ENCODE measurements around the gene SENP5.

Gene SENP5

DNA sequence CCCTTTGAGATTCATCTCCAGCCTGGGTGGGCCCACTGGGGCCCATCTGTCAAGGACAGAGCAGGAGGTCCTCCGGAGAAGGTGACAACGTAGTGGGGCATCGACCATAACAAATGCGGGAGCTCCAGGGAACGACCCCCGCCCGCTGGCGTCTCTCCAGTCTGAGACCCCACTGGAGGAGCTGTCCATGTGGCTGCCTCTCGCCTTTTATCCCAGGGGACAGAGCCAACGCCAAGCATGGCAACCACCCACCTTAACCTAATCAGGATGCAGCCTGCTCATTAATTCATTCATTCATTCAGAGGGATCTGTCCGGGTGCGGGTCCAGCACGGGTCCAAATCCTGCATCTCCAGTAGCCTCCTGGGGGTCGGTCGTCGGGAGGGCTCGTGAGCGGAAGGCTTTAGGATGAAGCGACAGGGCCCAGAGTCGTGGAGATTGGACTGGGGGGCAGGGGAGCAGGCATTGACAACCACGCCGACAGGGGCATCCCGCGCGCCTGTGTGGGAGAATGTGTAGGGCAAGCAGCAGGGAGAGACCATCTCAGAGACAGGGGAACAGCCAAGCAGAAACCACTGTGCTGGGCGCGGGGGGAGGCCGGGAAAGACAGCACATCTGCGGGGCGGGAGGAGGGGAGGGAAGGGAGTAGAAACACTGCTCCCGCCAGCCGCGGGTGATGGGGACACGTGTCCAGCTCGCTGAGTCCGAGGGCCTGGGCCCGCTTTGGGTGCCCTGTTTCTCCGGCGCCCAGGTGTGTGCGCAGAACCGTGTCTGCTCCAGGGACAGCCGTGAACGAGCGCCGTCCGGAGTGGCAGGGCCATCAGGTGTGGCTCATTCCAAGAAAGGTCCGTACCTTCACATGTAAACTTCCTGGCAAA, 99.0 kb downstream of the SENP5 start:
- FAIRE-seq (no peak), DNase-seq (ENCODE audit: insufficient read length, low spot score) (no peak)

DNA sequence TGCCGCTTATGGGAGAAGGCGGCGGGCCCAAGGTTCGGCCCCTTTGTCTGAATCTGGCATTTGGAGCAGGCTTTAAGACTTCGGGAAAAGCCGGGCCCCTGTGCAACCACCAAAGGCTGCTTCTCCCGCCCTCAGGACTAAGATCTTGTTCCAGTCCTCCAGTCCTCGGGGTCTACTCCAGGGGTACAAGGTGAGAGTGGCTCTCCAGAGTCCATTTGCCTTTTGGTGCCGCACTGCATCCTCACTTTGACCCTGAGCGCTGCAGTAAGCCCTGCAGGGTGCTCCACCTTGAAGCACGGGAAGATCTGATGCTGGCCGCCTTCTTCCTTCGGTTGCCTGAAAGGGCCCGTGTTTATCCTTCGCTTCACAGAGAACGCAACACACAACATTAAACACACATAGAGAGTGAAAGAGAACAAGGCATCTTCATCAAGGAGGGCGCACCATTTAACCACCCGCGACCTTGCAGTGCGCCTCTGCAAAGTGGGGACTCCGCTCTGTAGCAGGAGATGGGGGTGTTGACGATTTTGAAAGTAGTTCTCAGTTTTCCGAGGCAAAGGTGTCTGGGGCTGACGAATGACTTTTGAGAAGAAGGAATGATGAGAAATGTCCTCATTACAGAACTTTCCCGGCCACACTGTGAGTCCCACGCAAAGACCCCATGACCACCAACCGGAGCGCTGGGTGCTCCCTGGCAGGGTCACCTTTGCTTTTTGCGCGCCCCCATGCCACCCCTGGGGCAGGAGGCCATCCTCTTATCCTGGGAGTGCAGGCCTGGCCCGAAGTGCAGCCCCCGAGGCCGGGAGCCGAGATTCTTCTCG, 99.9 kb downstream of the SENP5 start:
- no peak for FAIRE-seq
- DNase-seq (ENCODE audit: insufficient read length, low spot score), result no peak

DNA sequence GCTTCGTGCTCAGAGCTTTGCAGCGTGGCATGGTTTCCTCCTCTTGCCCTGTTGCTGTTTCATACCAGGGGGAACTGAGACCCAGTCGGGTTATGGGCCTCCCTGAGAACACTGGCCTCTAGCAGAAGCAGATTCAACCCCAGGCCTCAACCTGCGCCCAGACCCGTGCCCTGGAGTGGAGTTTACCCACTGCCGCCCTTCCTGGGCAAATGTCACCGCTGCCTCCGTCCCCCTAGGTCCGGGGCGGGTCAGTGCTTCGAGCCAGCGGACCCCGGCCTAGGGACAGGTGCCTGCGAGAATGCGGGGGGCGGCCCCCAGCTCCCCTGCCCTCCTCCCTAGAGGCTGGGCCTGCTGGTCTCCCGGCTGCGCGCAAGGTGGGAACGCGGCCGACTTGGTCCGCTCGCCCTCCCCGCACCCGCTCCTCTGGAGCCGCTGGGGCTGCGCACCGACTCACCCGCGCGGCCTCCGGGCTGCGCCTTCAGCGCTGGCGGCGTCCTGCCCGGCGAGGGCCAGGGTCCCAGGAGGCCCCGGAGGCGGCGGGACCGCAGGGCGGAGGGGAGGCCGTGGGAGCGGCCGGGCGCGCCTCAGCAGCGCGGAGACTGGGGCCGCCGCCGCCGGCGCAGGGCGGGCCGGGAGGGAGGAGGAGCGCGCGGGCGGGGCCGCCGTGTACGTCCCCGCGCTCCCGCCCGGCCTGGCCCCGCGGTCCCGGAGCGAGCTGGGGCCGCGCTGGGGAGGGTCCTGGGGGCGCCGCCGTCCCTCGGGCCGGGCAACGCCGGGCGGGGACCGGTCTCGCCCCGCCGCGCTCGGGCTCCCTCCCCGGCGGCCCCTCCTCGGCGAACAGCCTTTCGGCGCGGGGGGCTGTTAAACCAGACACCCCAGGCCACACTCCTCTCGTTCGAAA, 100.8 kb downstream of the SENP5 start, which contains the start of gene PIGZ:
TSS of gene PIGZ (minus strand) at position 601 of the 901 bp plus-strand sequence. CDS start 16,802 bp downstream, outside the sequence.
- peak; percentile 72 for DNase-seq (ENCODE audit: insufficient read length, low spot score)
- FAIRE-seq, result no peak

DNA sequence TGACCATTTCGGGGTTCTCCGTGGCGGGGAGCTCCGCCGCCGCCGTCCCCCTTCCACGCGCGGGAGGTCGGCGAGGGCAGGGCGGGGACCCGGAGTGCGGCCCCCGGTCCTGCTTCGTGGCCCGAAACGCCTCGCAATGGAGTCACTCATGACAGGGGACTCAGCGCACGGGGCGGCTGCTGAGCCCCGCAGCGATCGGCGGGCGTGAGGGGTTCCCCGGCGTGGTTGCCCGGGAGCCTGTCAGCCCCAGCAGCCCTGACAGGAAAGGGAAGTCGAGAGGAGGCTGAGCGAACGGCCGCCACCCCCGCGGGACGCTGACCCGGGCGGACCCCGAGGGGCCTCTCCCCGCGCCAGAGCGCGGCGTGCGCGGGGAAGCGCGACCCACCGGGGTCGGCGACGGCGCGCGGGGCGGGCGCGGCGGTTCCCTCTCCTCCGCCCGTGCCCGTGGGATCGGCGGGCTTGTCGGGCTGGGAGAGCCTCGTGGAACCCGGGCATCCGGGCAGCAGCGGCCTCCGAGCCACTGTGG, 101.5 kb downstream of the SENP5 start:
- DNase-seq (ENCODE audit: insufficient read length, low spot score) (peak; percentile 79), FAIRE-seq (no peak)

DNA sequence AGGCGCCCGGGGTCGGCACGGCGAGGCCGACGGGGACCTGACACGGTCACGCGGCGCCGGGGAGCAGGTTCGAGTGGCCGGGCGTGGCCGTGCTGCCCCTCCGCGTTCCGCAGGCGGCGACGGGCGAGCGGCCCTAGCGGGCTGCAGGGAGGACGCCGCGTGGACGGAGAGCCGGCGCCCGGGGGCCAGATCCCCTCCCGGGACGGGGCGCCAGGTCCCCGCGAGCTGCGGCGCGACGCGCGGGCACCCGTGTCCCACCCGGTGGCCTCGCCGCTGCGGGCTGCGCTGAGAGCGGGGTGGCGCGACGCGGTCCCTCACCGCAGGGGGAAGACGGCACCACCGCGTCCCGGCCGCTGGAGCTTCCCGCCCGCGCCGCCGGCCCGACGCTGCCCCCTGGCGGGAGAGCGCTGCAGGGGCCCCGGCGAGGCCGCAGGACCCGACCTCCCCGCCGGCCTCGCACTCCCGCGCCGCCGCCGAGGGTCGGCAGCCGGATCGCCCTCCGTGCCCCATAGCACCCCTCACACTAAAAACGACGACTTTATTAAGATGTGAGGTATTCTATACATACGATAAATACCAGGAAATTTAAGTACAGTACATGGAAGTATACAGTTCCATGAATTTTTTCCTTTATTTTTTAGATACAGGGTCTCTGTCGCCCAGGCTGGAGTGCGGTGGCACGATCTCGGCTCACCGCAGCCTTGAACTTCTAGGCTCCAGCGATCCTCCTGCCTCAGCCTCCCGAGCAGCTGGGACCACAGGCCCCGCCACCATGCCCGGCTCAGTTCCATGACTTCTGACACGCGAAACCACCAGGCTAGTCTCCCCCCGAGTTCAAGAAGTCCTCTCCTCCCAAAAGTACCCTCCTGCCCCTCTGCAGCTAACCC, 102.2 kb downstream of the SENP5 start:
- DNase-seq (ENCODE audit: insufficient read length, low spot score) (peak; percentile 93), FAIRE-seq (peak; percentile 54)

DNA sequence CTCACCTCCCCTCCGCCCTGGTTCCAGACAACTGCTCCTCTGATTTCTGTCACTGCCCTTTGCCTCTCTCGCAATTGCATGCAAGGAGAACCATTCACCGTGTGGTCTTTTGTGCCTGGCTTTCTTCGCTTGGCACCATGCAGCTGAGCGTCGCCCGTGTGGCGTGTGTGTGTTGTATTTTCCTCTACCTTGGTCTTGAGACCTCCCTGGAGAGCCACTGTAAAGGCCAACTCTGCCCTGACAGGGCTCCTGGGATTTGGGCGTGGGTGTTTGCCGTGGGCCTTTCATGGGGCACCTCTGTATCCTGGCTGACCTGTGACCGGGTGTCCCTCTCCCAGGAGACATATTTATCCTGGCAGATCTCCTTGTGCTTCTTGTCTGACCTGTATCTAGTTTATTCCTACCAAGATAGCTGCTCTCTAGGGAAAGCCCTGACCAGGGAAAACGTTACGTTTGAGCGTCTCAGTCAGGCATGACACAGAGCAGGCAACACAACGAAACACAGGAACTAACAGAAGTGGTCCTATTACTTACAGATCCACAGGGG, 102.9 kb downstream of the SENP5 start:
- no peak for FAIRE-seq
- no peak for DNase-seq (ENCODE audit: insufficient read length, low spot score)

DNA sequence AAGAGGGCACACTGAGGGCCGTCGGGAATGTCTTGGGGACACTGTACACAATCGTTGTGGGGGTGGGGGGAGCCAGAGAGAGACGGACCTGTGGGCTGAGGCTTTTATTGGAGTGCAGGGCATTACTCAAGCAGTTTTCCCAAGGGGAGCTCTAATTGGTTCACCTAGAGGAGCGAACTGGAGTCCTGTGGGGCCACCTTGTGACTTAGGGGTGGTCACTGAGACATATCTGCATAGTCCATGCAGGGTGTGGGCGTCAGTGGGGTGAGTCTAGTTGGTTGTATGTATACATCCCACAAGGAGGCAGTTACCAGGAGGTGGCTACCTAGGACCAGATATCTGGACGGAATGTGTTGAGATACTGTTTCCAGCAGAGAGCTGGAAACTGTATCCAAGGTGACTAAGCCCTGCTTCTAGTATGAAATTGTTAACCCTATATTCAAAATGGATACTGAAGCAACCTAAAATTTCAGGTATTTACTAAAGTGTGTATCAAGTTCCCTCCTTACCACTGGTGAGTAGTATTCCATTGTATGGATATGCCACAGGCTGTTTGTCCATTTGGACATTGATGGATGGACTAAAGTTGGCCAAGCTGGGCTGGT, 103.5 kb downstream of the SENP5 start:
- no peak for DNase-seq (ENCODE audit: insufficient read length, low spot score)
- FAIRE-seq, result no peak

DNA sequence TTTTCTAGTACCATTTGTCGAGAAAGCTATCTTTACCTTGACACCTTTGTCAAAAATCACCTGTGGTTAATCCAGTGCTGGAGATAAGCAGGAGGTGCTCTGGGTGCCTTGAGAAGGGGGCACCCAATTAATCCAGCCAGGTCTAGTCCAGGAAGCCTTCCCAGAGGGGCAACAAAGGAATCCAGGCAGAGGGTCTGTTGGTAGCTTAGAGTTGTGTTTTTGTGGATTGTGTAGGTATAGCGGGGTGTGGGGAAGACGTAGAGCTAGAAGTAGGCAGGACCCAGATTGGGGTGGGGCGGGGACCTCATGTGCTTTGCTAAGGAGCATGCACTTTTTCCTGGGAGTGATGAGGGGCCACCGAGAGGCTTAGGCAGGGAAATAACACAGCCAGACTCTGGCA, 106.9 kb downstream of the SENP5 start:
- FAIRE-seq (no peak), DNase-seq (ENCODE audit: insufficient read length, low spot score) (no peak)

DNA sequence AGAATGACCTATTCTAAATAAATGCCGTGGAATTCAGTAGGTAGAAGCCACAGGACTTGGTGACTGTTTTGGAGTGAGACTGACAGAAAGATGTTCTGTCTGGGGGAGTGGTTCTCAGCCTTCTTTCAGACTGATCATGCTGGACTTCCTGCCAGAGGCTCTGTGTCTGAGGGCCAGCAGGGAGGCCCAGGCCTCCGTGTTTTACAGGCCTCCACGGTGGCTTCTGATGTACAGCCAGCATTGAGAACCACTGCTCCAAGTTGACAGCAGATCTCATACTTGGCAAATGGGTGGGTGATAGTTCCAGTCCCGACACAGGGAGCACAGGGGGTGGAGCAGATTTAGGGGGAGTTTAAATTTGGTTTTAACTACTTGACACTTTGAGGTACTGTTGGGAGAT, 107.6 kb downstream of the SENP5 start:
- DNase-seq (ENCODE audit: insufficient read length, low spot score), result no peak
- FAIRE-seq, result no peak

DNA sequence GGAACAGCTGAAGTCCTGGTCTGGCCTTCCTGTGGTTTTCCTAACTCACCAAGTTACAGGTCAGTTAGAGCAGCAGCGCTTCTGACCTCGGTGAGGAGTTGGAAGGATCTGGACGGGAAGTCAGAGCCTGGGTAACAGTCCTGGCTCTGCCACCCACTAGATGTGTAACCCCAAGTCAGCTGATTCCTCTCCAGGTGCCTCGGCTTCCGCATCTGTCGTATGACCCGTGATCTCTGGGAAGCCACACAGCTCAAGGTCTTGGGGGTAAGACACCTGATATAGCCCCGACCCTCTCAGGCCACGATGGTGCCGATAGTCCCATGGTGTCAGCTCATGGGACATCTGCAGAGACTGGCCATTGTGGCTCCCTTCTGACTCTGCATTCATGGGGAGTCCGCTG, 109.2 kb downstream of the SENP5 start:
- no peak for FAIRE-seq

DNA sequence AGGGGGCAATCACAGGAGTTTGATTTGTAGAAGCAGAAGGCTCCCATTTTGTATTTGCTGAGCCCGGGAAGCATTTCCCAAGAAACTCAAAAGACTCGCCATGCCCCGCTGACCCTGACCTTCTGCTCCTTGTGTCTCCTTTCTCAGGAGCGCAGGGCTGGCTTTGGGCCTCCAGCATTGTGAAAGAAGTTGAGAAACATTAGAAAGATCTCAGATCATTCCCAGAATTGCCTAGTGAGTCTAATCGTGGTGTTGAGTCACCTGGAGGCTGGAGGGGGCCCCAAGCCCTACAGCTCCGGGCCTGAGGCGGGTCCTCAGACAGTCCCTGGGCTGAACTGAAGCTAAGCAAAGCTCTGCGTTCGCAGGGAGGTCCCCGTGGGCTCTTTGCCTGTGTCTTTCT, 111.8 kb downstream of the SENP5 start:
- no peak for DNase-seq (ENCODE audit: insufficient read length, low spot score)
- no peak for FAIRE-seq

More for the DNA sequence above, 109.2 kb downstream of the SENP5 start:
- no peak for DNase-seq (ENCODE audit: insufficient read length, low spot score)

DNA sequence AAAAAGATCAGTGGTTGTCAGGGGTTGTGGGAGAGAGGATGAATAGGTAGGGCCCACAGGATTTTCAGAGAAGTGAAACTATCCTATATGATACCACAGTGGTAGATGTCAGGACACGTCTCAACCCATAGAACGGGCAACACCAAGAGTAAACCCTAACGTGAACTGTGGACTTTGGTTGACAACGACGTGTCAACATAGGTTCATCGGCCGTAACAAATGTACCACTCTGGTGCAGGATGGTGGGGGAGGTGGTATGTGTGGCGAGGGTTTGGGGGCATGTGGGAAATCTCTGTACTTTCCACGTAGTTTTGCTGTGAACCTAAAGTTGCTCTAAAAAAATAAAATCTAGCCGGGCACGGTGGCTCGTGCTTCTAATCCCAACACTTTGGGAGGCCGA, 113.9 kb downstream of the SENP5 start:
- no peak for FAIRE-seq

DNA sequence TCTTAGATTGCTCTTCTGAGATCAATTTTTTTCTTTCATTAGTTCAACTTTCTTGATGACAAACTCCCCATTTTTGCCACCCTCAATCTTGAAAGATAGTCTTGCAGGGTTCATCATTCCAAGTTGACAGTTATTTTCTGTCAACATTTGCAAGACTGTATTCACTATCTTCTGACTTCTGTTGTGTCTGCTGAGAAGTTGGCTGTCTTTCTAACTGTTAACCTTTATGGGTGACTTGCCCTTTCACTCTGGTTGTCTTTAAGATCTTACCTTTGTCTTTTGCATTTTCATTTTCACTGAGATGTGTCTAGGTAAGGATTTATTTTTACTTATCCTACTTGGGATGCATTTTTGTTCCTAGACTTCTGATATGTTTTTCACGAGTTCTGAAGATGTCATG, 115.5 kb downstream of the SENP5 start:
- FAIRE-seq (no peak), DNase-seq (ENCODE audit: insufficient read length, low spot score) (no peak)

More for the DNA sequence above, 113.9 kb downstream of the SENP5 start:
- no peak for DNase-seq (ENCODE audit: insufficient read length, low spot score)

Data from GM19239 (cell line).